GM23338 (cell line): ENCODE data around the gene SFTPB. TPM values are rescaled to one million over a fixed set of nuclear protein-coding genes. Genes with fewer than 3 reads are reported as not detected.
"Not testable (repeated sequence)": the region's sequence is repeated elsewhere in the genome, so short reads cannot be mapped to it uniquely, and the experiment has no call there.

Experiments used
- ATAC-seq: fragments of 200-7000 bp; cut with Tn5 transposase; 3 replicates; pipeline ENCODE4 v1.9.1; 2020
- DNase-seq: peaks from one replicate; pipeline ENCODE4 v3.0.0-alpha.2; 2015; ENCODE audit warnings: low spot score
- H2AFZ ChIP-seq: fragments of 200-600 bp; sonication (generic); 2 replicates; pipeline ENCODE4 v1.8.0; 2016; ENCODE audit warnings: antibody characterized with exemption, mild to moderate bottlenecking, moderate library complexity
- H3F3A ChIP-seq: fragments of 200-600 bp; sonication (generic); replicated peaks from 2 replicates; pipeline ENCODE4 v1.8.0; 2017; ENCODE audit warnings: antibody characterized with exemption, mixed run types, low read depth
- H3K27ac ChIP-seq: fragments of 200-600 bp; sonication (generic); 2 replicates; pipeline ENCODE4 v1.6.1; 2016; ENCODE audit warnings: low read depth
- H3K27me3 ChIP-seq: fragments of 200-600 bp; sonication (generic); 2 replicates; pipeline ENCODE4 v1.8.0; 2016; ENCODE audit warnings: mild to moderate bottlenecking, mixed run types, moderate library complexity; ENCODE audit not compliant: insufficient read depth
- H3K36me3 ChIP-seq: fragments of 200-600 bp; sonication (generic); 2 replicates; pipeline ENCODE4 v1.8.0; 2016; ENCODE audit warnings: mild to moderate bottlenecking; ENCODE audit not compliant: insufficient read depth
- H3K4me1 ChIP-seq: fragments of 200-600 bp; sonication (generic); 2 replicates; pipeline ENCODE4 v1.8.0; 2016; ENCODE audit warnings: mild to moderate bottlenecking, moderate library complexity; ENCODE audit not compliant: insufficient read depth
- H3K4me2 ChIP-seq: fragments of 200-600 bp; sonication (generic); 2 replicates; pipeline ENCODE4 v1.7.1; 2017; ENCODE audit warnings: mixed run types
- H3K4me3 ChIP-seq: fragments of 200-600 bp; sonication (generic); 2 replicates; pipeline ENCODE4 v1.6.1; 2016; ENCODE audit warnings: mixed run types
- H3K79me2 ChIP-seq: fragments of 200-600 bp; sonication (generic); replicated peaks from 2 replicates; pipeline ENCODE4 v1.8.0; 2017; ENCODE audit warnings: mild to moderate bottlenecking; ENCODE audit not compliant: insufficient read depth
- H3K9me2 ChIP-seq: fragments of 200-600 bp; sonication (generic); 2 replicates; pipeline ENCODE4 v1.8.0; 2017; ENCODE audit not compliant: insufficient read depth
- H4K20me1 ChIP-seq: fragments of 200-600 bp; sonication (generic); replicated peaks from 2 replicates; pipeline ENCODE4 v1.8.0; 2017; ENCODE audit warnings: mild to moderate bottlenecking; ENCODE audit not compliant: insufficient read depth
- H3K27ac Mint-ChIP-seq: 2 replicates; pipeline ENCODE4 v1.8.0; 2020; ENCODE audit warnings: inconsistent platforms, mild to moderate bottlenecking, moderate library complexity, mixed read lengths
- H3K27me3 Mint-ChIP-seq: 3 replicates; pipeline ENCODE4 v1.8.0; 2022; ENCODE audit warnings: low read depth, mild to moderate bottlenecking, moderate library complexity, mixed read lengths, inconsistent platforms; ENCODE audit not compliant: insufficient read depth, poor library complexity
- H3K36me3 Mint-ChIP-seq: 3 replicates; pipeline ENCODE4 v1.8.0; 2021; ENCODE audit warnings: low read depth, mild to moderate bottlenecking, inconsistent platforms, moderate library complexity, mixed read lengths
- H3K4me1 Mint-ChIP-seq: 3 replicates; pipeline ENCODE4 v1.8.0; 2020; ENCODE audit warnings: mild to moderate bottlenecking, inconsistent platforms, mixed read lengths
- H3K4me3 Mint-ChIP-seq: 3 replicates; pipeline ENCODE4 v1.8.0; 2021; ENCODE audit warnings: moderate library complexity, mild to moderate bottlenecking, inconsistent platforms, mixed read lengths
- H3K9me3 Mint-ChIP-seq: 3 replicates; pipeline ENCODE4 v1.8.0; 2020; ENCODE audit warnings: moderate library complexity, mild to moderate bottlenecking, inconsistent platforms, mixed read lengths
- CTCF ChIP-seq, 2 experiments: fragments of 200-600 bp in 1 of 2; sonication (generic) in 1 of 2; conservative IDR thresholded peaks; 2 replicates each; pipeline versions ENCODE4 v1.5.1 to v1.6.1; 2016 to 2017; ENCODE audit warnings: antibody characterized with exemption in 2 of 2, low read depth in 2 of 2, mild to moderate bottlenecking in 2 of 2, moderate library complexity in 1 of 2
- EZH2 ChIP-seq: fragments of 200-600 bp; sonication (generic); IDR thresholded peaks from one replicate; pipeline ENCODE4 v1.8.0; 2017; ENCODE audit warnings: antibody characterized with exemption, mild to moderate bottlenecking, low read depth; ENCODE audit not compliant: unreplicated experiment
- POLR2AphosphoS5 ChIP-seq: IDR thresholded peaks from 2 replicates; pipeline ENCODE4 v1.6.1; 2016; ENCODE audit warnings: antibody characterized with exemption, low read depth
- ZNF114 ChIP-seq: fragments of 250-450 bp; sonication (Bioruptor Pico); IDR thresholded peaks from 2 replicates; pipeline ENCODE4 v1.5.0; 2020; ENCODE audit warnings: mild to moderate bottlenecking, moderate library complexity
- polyA plus RNA-seq: library from polyadenylated mRNA; unstranded; fragments of >200 nt; fragmentation: Nextera tagmentation; extraction: Ambion mirVana; gene quantifications from 2 replicates; pipeline ENCODE4 v1.2.1, GENCODE V29; 2016
- total RNA-seq: library from RNA; depleted of rRNA; stranded (reverse); fragments of >200 nt; shearing (Covaris generic); gene quantifications from 2 replicates; pipeline ENCODE4 v1.2.3, GENCODE V29; 2014

SFTPB gene
- total and polyA plus RNA-seq, 2 experiments from 2014 or later = 0.06 TPM; not detected in 1

GRCh38 chr2:85660301-85660700 is 7.7 kb downstream of the SFTPB start:
- H3F3A ChIP-seq, H3K4me3 Mint-ChIP-seq, H3K4me1 Mint-ChIP-seq, H3K27ac ChIP-seq, H3K36me3 Mint-ChIP-seq, DNase-seq, H3K4me3 ChIP-seq, H3K9me2 ChIP-seq, H3K79me2 ChIP-seq, H4K20me1 ChIP-seq, H3K4me1 ChIP-seq, H2AFZ ChIP-seq, H3K36me3 ChIP-seq, H3K27me3 ChIP-seq, H3K27ac Mint-ChIP-seq, H3K4me2 ChIP-seq, ATAC-seq, H3K9me3 Mint-ChIP-seq: not testable (repeated sequence)
- peaks cover 12% of the 10 kb centered on the region for H3K27me3 Mint-ChIP-seq

- Mint-ChIP-seq H3K27me3 (peaks cover 12% of the 10 kb centered on the region), H3K36me3 (peaks cover 8% of the 10 kb centered on the region; the same call in 1 of the 3 replicates), H3K4me3 (no peak overlapping the region), H3K9me3 (no peaks in the 10 kb centered on the region), H3K4me1 (no peaks in the 10 kb centered on the region), H3K27ac (no peak overlapping the region)
- Histone ChIP-seq H2AFZ (no peak overlapping the region), H3F3A (no peaks in the 10 kb centered on the region), H3K4me3 (no peak overlapping the region), H3K27ac (no peak overlapping the region), H3K4me1 (no peaks in the 10 kb centered on the region), H3K27me3 (no peaks in the 10 kb centered on the region), H3K79me2 (no peaks in the 10 kb centered on the region), H4K20me1 (no peaks in the 10 kb centered on the region), H3K36me3 (0 out of 2 replicates have a peak, but pooled peaks cover 3% of the 10 kb centered on the region), H3K9me2 (no peaks in the 10 kb centered on the region), H3K4me2 (no peak overlapping the region)
- ATAC-seq = no peak
- DNase-seq = no peak
- TF ChIP-seq CTCF (conservative IDR thresholded peaks at IDR 0.05; ENCODE audit: low read depth in 2 of 2) (no peak), ZNF114 (CRISPR knock-in tag) (no peak), POLR2AphosphoS5 (no peak), EZH2 (no peak)
These were observed 8.5 kb downstream of the SFTPB start for GRCh38 chr2:85659324-85659981.

GRCh38 chr2:85657399-85657798 is 10.6 kb downstream of the SFTPB start:
- not testable (repeated sequence) for H3K4me3 ChIP-seq, H3K9me3 Mint-ChIP-seq, H3K27me3 ChIP-seq, H3K4me1 Mint-ChIP-seq, H3F3A ChIP-seq, H3K27me3 Mint-ChIP-seq, H3K27ac ChIP-seq, DNase-seq, H4K20me1 ChIP-seq, ATAC-seq, H2AFZ ChIP-seq, H3K4me1 ChIP-seq, H3K9me2 ChIP-seq, H3K4me3 Mint-ChIP-seq, H3K27ac Mint-ChIP-seq, H3K4me2 ChIP-seq, H3K79me2 ChIP-seq
- 0 out of 2 replicates have a peak, but pooled peaks cover 11% of the 10 kb centered on the region for H3K36me3 ChIP-seq
- H3K36me3 Mint-ChIP-seq = peaks cover 20% of the 10 kb centered on the region
